MM.1S (cell line): Measurements from ENCODE around the gene HCN4.

ENCODE experiments used
- EZH2 ChIP-seq: fragments of 300-600 bp; sonication (generic); optimal IDR thresholded peaks from 2 replicates; pipeline ENCODE3; 2017; ENCODE audit warnings: low read depth, mild to moderate bottlenecking, antibody characterized with exemption, low read length, mixed read lengths
- EZH2phosphoT487 ChIP-seq: fragments of 300-600 bp; sonication (generic); IDR thresholded peaks from 2 replicates; pipeline ENCODE4 v1.6.1; 2018; ENCODE audit warnings: antibody characterized with exemption, low read length
- TF ChIP-seq, protein P1 (sequence below): fragments of 300-600 bp; sonication (generic); IDR thresholded peaks from 2 replicates; pipeline ENCODE4 v1.5.1; 2016; ENCODE audit warnings: antibody characterized with exemption, low read length, mixed read lengths

DNA sequence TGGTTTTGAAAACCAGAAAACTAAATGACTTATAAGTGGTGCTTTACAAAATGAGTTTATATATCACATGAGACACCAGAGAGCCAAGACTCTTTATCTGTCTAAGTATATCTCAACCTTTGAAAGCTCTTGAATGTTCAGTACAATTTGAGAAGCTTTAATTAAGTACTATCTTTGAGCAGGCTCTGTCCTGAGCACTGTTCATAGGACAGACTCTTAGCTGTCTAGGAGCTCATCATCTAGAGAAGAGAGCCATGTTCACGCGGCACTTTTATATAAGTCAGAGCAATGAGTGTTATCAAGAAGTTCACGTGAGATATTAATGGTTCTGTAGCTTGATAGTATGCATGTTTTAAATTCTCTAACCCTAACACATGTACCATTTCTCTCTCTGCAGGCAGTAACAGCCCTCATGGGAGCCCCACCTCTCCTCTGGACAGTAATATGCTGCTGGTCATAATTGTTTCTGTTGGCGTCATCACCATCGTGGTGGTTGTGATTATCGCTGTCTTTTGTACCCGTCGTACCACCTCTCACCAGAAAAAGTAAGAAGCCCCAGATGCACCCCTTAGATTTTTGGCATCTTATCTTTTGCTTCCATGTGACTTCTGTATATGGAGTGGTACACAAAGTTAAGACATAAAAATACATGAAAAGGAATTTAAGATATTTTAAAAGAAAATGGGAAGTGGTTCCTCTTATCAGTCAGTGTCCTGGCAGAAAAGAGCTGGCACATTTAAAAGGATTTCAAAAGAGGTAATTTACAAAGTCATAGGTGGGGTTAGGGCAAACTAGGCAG lies 86.0 kb downstream of the HCN4 start:
- TF ChIP-seq, protein P1, sequence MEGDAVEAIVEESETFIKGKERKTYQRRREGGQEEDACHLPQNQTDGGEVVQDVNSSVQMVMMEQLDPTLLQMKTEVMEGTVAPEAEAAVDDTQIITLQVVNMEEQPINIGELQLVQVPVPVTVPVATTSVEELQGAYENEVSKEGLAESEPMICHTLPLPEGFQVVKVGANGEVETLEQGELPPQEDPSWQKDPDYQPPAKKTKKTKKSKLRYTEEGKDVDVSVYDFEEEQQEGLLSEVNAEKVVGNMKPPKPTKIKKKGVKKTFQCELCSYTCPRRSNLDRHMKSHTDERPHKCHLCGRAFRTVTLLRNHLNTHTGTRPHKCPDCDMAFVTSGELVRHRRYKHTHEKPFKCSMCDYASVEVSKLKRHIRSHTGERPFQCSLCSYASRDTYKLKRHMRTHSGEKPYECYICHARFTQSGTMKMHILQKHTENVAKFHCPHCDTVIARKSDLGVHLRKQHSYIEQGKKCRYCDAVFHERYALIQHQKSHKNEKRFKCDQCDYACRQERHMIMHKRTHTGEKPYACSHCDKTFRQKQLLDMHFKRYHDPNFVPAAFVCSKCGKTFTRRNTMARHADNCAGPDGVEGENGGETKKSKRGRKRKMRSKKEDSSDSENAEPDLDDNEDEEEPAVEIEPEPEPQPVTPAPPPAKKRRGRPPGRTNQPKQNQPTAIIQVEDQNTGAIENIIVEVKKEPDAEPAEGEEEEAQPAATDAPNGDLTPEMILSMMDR = no peak
- TF ChIP-seq EZH2 (no peak), EZH2phosphoT487 (no peak)
